ENCODE data around the gene LIX1L.

DNA sequence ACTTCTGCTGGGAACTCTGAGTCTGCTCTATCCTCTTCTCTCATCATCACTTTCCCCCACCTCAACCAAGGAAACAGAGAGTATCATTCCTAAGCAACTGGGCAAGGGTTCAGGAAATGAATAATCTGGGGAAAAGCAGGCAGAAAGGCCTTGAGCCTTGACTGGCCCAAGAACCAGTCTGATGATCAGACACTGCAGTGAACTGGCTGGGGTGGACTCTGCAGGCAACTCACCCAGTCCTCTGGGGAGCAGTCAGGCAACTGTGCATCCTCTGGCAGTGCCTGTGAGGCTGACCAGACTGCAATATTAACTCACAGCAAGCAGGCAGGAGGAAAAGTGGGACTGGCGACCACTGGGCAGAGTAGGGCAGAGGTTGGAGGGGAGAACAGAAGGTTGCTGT is 73.1 kb downstream of the LIX1L start:
- TF ChIP-seq POLR2A (IDR thresholded peaks at IDR 0.05) = no peak
- TF ChIP-seq, protein P1, sequence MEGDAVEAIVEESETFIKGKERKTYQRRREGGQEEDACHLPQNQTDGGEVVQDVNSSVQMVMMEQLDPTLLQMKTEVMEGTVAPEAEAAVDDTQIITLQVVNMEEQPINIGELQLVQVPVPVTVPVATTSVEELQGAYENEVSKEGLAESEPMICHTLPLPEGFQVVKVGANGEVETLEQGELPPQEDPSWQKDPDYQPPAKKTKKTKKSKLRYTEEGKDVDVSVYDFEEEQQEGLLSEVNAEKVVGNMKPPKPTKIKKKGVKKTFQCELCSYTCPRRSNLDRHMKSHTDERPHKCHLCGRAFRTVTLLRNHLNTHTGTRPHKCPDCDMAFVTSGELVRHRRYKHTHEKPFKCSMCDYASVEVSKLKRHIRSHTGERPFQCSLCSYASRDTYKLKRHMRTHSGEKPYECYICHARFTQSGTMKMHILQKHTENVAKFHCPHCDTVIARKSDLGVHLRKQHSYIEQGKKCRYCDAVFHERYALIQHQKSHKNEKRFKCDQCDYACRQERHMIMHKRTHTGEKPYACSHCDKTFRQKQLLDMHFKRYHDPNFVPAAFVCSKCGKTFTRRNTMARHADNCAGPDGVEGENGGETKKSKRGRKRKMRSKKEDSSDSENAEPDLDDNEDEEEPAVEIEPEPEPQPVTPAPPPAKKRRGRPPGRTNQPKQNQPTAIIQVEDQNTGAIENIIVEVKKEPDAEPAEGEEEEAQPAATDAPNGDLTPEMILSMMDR (IDR thresholded peaks at IDR 0.05 in 4 of 5, conservative IDR thresholded peaks at IDR 0.05 in 1 of 5) = no peak
